A673 (cell line): ENCODE measurements around the gene P4HB. TPM values are rescaled to one million over a fixed set of nuclear protein-coding genes. Genes with fewer than 3 reads are reported as not detected.
A peak's percentile ranks its signal among the peaks of the same experiment; 100 is the strongest.

Experiments
- BruUV-seq: library from RNA; stranded (reverse); fragments of 400-500 nt; replicated peaks from 2 replicates; lab custom pipeline; 2021; lab: Mats Ljungman, UMichigan
- CTCF ChIA-PET: fragments of 300-600 bp; sonication (Branson Sonifier 250); formaldehyde crosslinking; loops from one replicate; lab custom pipeline; 2022; ENCODE audit warnings: antibody characterized with exemption; lab: Charles Lee
- POLR2A ChIA-PET: fragments of 300-600 bp; sonication (Branson Sonifier 250); formaldehyde crosslinking; loops from one replicate; lab custom pipeline; 2022; ENCODE audit warnings: antibody characterized with exemption; ENCODE audit not compliant: low non-redundant PET; lab: Charles Lee
- DNase-seq: peaks from one replicate; pipeline ENCODE4 v3.0.0-alpha.2; 2015; ENCODE audit warnings: low spot score
- H3K27ac ChIP-seq: fragments of 200-600 bp; sonication (generic); 2 replicates; pipeline ENCODE4 v1.5.1; 2016; ENCODE audit warnings: mixed run types, low read depth, mild to moderate bottlenecking, mixed read lengths, antibody characterized with exemption, low read length; ENCODE audit not compliant: poor library complexity, severe bottlenecking
- H3K27me3 ChIP-seq: fragments of 200-600 bp; sonication (generic); replicated peaks from 2 replicates; pipeline ENCODE4 v1.6.1; 2017; ENCODE audit warnings: mixed run types, low read depth, mild to moderate bottlenecking, mixed read lengths, antibody characterized with exemption, low read length; ENCODE audit not compliant: insufficient read depth, poor library complexity
- H3K36me3 ChIP-seq: fragments of 200-600 bp; sonication (generic); 2 replicates; pipeline ENCODE4 v1.6.1; 2016; ENCODE audit warnings: mixed run types, mild to moderate bottlenecking, mixed read lengths, antibody characterized with exemption, low read length; ENCODE audit not compliant: insufficient read depth, poor library complexity, severe bottlenecking
- H3K4me1 ChIP-seq: fragments of 200-600 bp; sonication (generic); 2 replicates; pipeline ENCODE4 v1.6.1; 2017; ENCODE audit warnings: mixed run types, mild to moderate bottlenecking, mixed read lengths, antibody characterized with exemption, low read length; ENCODE audit not compliant: insufficient read depth, poor library complexity, severe bottlenecking
- H3K4me3 ChIP-seq: fragments of 200-600 bp; sonication (generic); 2 replicates; pipeline ENCODE4 v1.5.1; 2016; ENCODE audit warnings: low read depth, mixed run types, mild to moderate bottlenecking, mixed read lengths, low read length; ENCODE audit not compliant: poor library complexity, severe bottlenecking
- H3K9me3 ChIP-seq: fragments of 200-600 bp; sonication (generic); 2 replicates; pipeline ENCODE4 v1.6.1; 2016; ENCODE audit warnings: mixed run types, low read depth, mild to moderate bottlenecking, mixed read lengths, antibody characterized with exemption, low read length; ENCODE audit not compliant: poor library complexity, severe bottlenecking
- EZH2 ChIP-seq: fragments of 200-600 bp; sonication (generic); IDR thresholded peaks from 2 replicates; pipeline ENCODE4 v1.6.1; 2017; ENCODE audit warnings: borderline replicate concordance, low read depth, mild to moderate bottlenecking, mixed read lengths, antibody characterized with exemption, low read length; ENCODE audit not compliant: poor library complexity, severe bottlenecking
- intact Hi-C: fragments of 100-400 bp; cut with micrococcal nuclease; formaldehyde crosslinking; loops from one replicate; pipeline ENCODE4 v1.10.0; 2022; ENCODE audit not compliant: unreplicated experiment
- total RNA-seq: library from RNA; stranded (reverse); gene quantifications from 2 replicates; pipeline ENCODE4 v1.2.3, GENCODE V29; 2021
- TF ChIP-seq, protein P1 (sequence below): fragments of 300-800, 200-600 bp; sonication (generic); conservative IDR thresholded peaks from 2 replicates; pipeline ENCODE4 v1.5.1; 2017; ENCODE audit warnings: low read depth, mild to moderate bottlenecking, antibody characterized with exemption, low read length, moderate library complexity, mixed read lengths

P4HB gene
- total RNA-seq, 1 experiment from 2014 or later: 503 TPM

DNA sequence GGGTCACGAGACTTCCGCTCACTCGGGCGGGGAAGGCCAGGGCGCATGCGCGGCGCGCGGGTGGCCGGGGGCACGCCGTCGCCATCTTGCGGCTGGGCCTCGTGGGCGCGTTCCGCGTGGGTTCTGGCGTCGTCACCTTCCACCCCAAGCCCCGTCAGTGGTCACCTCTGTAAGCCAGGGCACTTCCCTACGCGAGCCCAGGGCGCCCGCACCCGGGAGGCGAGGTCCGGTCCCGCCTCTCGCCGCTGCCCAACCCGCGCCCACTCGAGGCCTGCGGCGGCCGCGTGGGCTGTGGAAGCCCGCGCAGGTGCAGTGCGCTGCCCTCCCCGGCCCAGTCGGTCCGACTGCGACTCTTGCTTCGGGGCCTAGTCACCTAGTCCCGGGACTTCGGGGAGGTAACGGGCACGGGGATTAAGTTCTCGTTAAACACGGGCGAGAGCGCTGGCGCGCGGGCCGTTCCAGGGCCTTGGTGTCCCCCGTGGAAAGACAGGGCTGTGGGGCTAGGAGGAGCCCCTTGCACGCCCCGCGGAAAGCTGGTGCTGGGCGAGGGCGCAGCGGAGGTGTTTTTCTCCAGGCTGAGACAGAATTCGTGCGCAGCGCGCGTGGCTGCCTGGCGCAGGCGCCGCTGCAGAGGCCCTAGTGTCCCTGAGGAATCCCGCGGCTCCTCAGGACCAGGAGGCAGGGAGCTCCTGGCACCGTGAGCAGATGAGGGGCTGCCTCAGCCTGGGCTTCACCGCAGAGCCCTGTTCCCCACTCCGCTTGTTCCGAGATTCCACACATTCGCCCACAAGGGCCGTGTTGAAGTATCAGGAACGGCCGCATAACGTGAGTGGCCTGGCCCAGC, 11.3 kb upstream of the P4HB start:
- Histone ChIP-seq H3K4me3 (peak overlapping the region; percentile 80), H3K9me3 (no peaks in the 10 kb centered on the region), H3K27ac (peak overlapping the region; percentile 100), H3K27me3 (no peaks in the 10 kb centered on the region), H3K4me1 (peaks cover 31% of the 10 kb centered on the region), H3K36me3 (peaks cover 28% of the 10 kb centered on the region)
- intact Hi-C loops: no loop called here
- DNase-seq: peak; percentile 95
- CTCF ChIA-PET: interaction anchor here (0.5 kb wide), 1 partner anchor 9 kb away, joined by 3 read pairs; no protein-coding TSS in a partner anchor
- TF ChIP-seq EZH2: no peak
- TF ChIP-seq, protein P1, sequence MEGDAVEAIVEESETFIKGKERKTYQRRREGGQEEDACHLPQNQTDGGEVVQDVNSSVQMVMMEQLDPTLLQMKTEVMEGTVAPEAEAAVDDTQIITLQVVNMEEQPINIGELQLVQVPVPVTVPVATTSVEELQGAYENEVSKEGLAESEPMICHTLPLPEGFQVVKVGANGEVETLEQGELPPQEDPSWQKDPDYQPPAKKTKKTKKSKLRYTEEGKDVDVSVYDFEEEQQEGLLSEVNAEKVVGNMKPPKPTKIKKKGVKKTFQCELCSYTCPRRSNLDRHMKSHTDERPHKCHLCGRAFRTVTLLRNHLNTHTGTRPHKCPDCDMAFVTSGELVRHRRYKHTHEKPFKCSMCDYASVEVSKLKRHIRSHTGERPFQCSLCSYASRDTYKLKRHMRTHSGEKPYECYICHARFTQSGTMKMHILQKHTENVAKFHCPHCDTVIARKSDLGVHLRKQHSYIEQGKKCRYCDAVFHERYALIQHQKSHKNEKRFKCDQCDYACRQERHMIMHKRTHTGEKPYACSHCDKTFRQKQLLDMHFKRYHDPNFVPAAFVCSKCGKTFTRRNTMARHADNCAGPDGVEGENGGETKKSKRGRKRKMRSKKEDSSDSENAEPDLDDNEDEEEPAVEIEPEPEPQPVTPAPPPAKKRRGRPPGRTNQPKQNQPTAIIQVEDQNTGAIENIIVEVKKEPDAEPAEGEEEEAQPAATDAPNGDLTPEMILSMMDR: peak; percentile 38; the same call in 1 of the 2 replicates
- POLR2A ChIA-PET: no interaction called here
- TSS peak; percentile 73 for BruUV-seq

DNA sequence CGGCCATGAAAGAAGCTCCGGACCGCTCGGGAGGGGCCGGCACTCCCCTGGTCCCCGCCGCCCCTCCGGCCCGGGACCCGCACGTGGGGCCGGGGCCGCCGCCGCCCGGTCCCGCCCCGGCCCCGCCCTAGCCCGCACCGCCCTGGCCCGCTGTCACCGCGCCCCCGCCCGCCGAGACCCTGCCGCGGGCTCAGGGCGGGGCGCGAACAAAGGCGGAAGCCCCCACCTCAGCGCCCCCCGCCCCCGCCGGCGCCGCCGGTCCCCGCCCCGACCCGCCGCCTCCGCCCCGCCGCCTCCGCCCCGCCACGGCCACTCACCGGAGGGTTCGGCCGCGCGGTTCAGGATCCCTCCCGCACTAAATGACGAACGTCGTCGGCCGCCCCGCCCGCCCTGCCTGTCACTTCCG, 10.6 kb upstream of the P4HB start, which contains the start of gene ARHGDIA:
TSS of gene ARHGDIA (minus strand) at position 357 of the 406 bp plus-strand sequence. CDS start 1,407 bp downstream, outside the sequence.
- intact Hi-C loops: no loop called here
- peak within 1 kb of the TSS; percentile 100 for H3K27ac ChIP-seq
- H3K4me1 ChIP-seq: peaks cover 31% of the 10 kb centered on the region

DNA sequence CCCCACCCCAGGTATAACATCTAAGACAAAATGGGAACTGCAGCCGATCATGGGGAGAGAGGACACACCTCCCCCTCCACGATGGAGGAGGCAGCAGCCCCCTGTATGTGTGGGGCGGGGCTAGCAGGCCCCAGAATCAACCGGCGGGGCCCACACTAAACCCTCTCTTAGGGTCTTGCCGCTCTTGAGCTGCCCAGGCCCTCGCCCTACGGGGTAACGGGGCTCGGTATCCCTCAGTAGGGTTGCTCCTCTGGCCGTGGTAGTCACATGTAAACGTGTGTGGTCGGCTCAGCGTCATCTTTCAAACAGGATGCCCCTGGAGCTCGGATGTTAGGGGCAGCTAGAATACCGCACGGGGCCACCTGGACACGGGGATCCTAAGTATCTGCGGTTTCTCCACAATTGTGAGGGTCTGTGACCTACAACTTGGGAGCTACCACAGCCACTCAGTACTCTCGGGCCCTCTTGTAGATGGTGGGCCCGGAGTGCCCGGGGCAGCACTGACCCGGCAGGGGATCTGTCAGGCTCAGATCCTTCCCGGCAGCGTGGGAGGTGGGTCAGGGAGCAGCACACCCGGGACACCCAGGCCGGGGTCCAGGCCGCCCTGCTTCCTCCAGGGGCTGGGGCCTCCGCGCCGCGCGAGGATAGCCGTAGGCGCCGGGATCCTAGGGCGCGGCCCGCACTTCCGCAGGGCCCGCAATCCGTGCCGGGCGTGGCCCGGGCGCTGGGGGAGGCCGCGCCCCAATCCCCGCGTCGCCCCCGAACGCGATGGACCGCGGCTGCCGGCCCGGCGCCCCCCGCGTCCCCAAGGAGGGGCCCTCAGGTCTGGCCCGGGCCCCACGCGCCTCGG, 10.0 kb upstream of the P4HB start:
- intact Hi-C loops: no loop called here
- BruUV-seq: no TSS peak
- CTCF ChIA-PET: no interaction called here
- DNase-seq: peak; percentile 64
- peak overlapping the region; percentile 80 for H3K4me3 ChIP-seq
- no peaks in the 10 kb centered on the region for H3K9me3 ChIP-seq
- POLR2A ChIA-PET: no interaction called here
- peak overlapping the region; percentile 94 for H3K27ac ChIP-seq
- H3K27me3 ChIP-seq: no peaks in the 10 kb centered on the region
- peaks cover 31% of the 10 kb centered on the region for H3K4me1 ChIP-seq
- TF ChIP-seq, protein P1: no peak
- no peak for TF ChIP-seq EZH2
- peaks cover 35% of the 10 kb centered on the region for H3K36me3 ChIP-seq

More for the DNA sequence above, 10.6 kb upstream of the P4HB start, which contains the start of gene ARHGDIA:
- H3K4me3 ChIP-seq: peak within 1 kb of the TSS; percentile 80
- BruUV-seq: no TSS peak
- TF ChIP-seq, protein P1: no peak
- TF ChIP-seq EZH2: no peak
- no peaks in the 10 kb centered on the region for H3K27me3 ChIP-seq
- no peak for DNase-seq
- POLR2A ChIA-PET: no interaction called here
- H3K36me3 ChIP-seq: peaks cover 31% of the 10 kb centered on the region
- CTCF ChIA-PET: no interaction called here
- H3K9me3 ChIP-seq: no peaks in the 10 kb centered on the region
